ENCODE data around the gene NFKBIL1.

GRCh38 chr6:31607317-31607716 is 59.9 kb downstream of the NFKBIL1 start:
- TF ChIP-seq CTCF (conservative IDR thresholded peaks at IDR 0.05; ENCODE audit: low read length) (no peak), EZH2phosphoT487 (IDR thresholded peaks at IDR 0.05; ENCODE audit: borderline replicate concordance) (no peak)
